Parathyroid adenoma (tissue), 2 donors: ENCODE measurements around the gene MCAM.

Experiments used
- H2AFZ ChIP-seq: fragments of 300-600 bp; sonication (generic); one replicate; pipeline ENCODE4 v1.7.0; 2017; ENCODE audit warnings: antibody characterized with exemption, mild to moderate bottlenecking
- H3K27ac ChIP-seq: fragments of 300-600 bp; sonication (generic); one replicate; pipeline ENCODE4 v1.7.0; 2017
- H3K27me3 ChIP-seq: fragments of 300-600 bp; sonication (generic); one replicate; pipeline ENCODE4 v1.7.0; 2017; ENCODE audit warnings: low read length; ENCODE audit not compliant: control insufficient read depth, insufficient read depth
- H3K36me3 ChIP-seq: fragments of 300-600 bp; sonication (generic); one replicate; pipeline ENCODE4 v1.7.0; 2017; ENCODE audit warnings: low read length; ENCODE audit not compliant: control insufficient read depth, insufficient read depth
- H3K4me1 ChIP-seq: fragments of 300-600 bp; sonication (generic); one replicate; pipeline ENCODE4 v1.7.0; 2017; ENCODE audit warnings: control low read depth
- H3K4me2 ChIP-seq: fragments of 300-600 bp; sonication (generic); one replicate; pipeline ENCODE4 v1.7.0; 2017; ENCODE audit warnings: low read length
- H3K4me3 ChIP-seq: fragments of 300-600 bp; sonication (generic); one replicate; pipeline ENCODE4 v1.7.0; 2017; ENCODE audit warnings: low read depth, low read length
- H3K79me2 ChIP-seq: fragments of 300-600 bp; sonication (generic); one replicate; pipeline ENCODE4 v1.7.0; 2017; ENCODE audit warnings: control low read depth
- H3K9ac ChIP-seq: fragments of 300-600 bp; sonication (generic); one replicate; pipeline ENCODE4 v1.7.0; 2017; ENCODE audit warnings: mild to moderate bottlenecking
- H3K9me3 ChIP-seq: fragments of 300-600 bp; sonication (generic); one replicate; pipeline ENCODE4 v1.7.0; 2017; ENCODE audit warnings: low read length; ENCODE audit not compliant: control insufficient read depth
- TF ChIP-seq, protein P1 (sequence below): fragments of 300-600 bp; sonication (generic); IDR thresholded peaks from one replicate; pipeline ENCODE4 v1.7.0; 2017; ENCODE audit warnings: antibody characterized with exemption, mild to moderate bottlenecking
- donor health status: primary hyperparathyroidism.

Gene MCAM

DNA sequence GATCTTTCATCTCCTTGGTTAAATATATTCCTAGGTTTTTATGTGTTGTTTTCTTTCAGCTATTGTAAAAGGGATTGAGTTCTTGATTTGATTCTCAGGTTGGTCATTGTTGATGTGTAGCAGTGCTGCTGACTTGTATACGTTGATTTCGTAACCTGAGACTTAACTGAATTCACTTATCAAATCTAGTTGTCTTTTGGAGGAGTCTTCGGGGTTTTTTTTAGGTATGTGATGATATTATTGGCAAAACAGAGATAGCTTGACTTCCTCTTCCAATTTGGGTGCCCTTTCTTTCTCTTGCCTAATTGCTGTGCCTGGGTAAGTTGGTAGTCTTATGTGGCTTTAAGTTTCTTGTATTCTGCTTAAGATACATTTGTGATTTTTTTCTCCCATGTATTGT is 57.9 kb downstream of the MCAM start:
- H3K9ac ChIP-seq: no peak overlapping the region
- no peak overlapping the region for H3K4me2 ChIP-seq
- no peak overlapping the region for H2AFZ ChIP-seq
- no peaks in the 10 kb centered on the region for H3K27me3 ChIP-seq
- no peak overlapping the region for H3K27ac ChIP-seq
- H3K4me1 ChIP-seq: peaks cover 12% of the 10 kb centered on the region
- H3K9me3 ChIP-seq: no peaks in the 10 kb centered on the region
- H3K79me2 ChIP-seq: no peaks in the 10 kb centered on the region
- no peak overlapping the region for H3K4me3 ChIP-seq
- TF ChIP-seq, protein P1, sequence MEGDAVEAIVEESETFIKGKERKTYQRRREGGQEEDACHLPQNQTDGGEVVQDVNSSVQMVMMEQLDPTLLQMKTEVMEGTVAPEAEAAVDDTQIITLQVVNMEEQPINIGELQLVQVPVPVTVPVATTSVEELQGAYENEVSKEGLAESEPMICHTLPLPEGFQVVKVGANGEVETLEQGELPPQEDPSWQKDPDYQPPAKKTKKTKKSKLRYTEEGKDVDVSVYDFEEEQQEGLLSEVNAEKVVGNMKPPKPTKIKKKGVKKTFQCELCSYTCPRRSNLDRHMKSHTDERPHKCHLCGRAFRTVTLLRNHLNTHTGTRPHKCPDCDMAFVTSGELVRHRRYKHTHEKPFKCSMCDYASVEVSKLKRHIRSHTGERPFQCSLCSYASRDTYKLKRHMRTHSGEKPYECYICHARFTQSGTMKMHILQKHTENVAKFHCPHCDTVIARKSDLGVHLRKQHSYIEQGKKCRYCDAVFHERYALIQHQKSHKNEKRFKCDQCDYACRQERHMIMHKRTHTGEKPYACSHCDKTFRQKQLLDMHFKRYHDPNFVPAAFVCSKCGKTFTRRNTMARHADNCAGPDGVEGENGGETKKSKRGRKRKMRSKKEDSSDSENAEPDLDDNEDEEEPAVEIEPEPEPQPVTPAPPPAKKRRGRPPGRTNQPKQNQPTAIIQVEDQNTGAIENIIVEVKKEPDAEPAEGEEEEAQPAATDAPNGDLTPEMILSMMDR: no peak
- H3K36me3 ChIP-seq: no peaks in the 10 kb centered on the region
